ENCODE results near the gene GNAZ. TPM values are rescaled to one million over a fixed set of nuclear protein-coding genes. Genes with fewer than 3 reads are reported as not detected.

GNAZ gene
- polyA plus RNA-seq, 6 donors from 2014 or later: 0.39 to 4.7 (median 2.3) TPM; not detected in 1

GRCh38 chr22:23078462-23078787 lies 8.1 kb downstream of the GNAZ start:
- Mint-ChIP-seq H3K4me1 (peaks cover 27 to 35% (median 28%) of the 10 kb centered on the region in 3 donors), H3K27ac (no peak overlapping the region)
- no peak for DNase-seq

GRCh38 chr22:23079240-23079768 lies 9.0 kb downstream of the GNAZ start:
- H3K36me3 Mint-ChIP-seq: peaks cover 0 to 3% of the 10 kb centered on the region in 2 donors
- ATAC-seq (ENCODE audit: low read depth in 2 of 2) (no peak), DNase-seq (no peak)
- H3K27me3 Mint-ChIP-seq: peaks cover 2 to 4% (median 4%) of the 10 kb centered on the region in 3 donors
- no peaks in the 10 kb centered on the region for H3K9me3 Mint-ChIP-seq
- H3K4me3 Mint-ChIP-seq: peak overlapping the region in 1 of 8 donors; percentile 59
- peak overlapping the region in 3 of 6 donors; percentile 24 to 77 (median 66) for H3K27ac Mint-ChIP-seq
- H3K4me1 Mint-ChIP-seq: peaks cover 19 to 35% (median 22%) of the 10 kb centered on the region in 3 donors

More at GRCh38 chr22:23078462-23078787, 8.1 kb downstream of the GNAZ start:
- Mint-ChIP-seq H3K4me3 (no peak overlapping the region), H3K27me3 (peaks cover 4 to 11% (median 10%) of the 10 kb centered on the region in 3 donors), H3K36me3 (peaks cover 0 to 6% of the 10 kb centered on the region in 2 donors), H3K9me3 (no peaks in the 10 kb centered on the region)
- no peak for ATAC-seq (ENCODE audit: low read depth in 2 of 2)

DNA sequence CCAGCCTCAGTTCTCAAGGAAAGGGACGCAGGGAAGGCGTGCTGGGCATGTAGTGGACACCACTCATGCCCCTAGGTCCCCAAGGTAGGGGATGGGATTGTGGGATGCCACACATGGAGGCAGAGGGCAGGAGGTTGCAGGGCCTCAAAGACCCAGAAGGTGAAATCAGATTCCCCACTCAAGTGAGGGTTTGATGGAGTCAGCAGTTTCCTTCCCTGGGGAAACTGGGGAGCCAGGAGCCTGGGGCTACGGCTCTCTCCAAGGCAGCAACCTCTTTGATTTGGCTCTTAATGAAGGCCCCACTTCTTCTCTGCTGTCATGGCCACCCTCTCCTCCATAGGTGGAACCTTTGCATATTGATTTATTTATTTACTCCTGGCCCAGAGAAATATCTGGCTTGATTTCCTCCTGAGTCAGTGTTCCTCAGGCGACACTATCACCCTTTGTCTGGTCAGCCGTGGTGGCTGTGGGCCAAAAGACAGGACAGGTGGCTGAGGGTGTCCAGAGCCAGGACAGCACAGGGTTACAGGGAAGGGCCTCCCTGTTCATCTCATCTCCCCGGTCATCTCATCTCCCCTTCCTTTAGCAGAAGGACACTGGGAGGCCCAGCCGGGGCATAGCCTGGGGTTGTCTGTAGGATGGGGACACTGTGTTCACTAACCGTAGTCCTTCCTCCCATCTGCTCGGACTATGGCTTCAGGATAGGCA lies 9.6 kb downstream of the GNAZ start:
- Mint-ChIP-seq H3K4me3 (peak overlapping the region in 1 of 8 donors; percentile 16), H3K4me1 (peaks cover 15 to 35% (median 16%) of the 10 kb centered on the region in 3 donors), H3K9me3 (no peaks in the 10 kb centered on the region), H3K36me3 (no peaks in the 10 kb centered on the region), H3K27ac (peak overlapping the region in 2 of 6 donors; percentile 66 to 77), H3K27me3 (peaks cover 0 to 4% (median 0%) of the 10 kb centered on the region in 3 donors)
- no peak for ATAC-seq (ENCODE audit: low read depth in 2 of 2)
- no peak for DNase-seq

DNA sequence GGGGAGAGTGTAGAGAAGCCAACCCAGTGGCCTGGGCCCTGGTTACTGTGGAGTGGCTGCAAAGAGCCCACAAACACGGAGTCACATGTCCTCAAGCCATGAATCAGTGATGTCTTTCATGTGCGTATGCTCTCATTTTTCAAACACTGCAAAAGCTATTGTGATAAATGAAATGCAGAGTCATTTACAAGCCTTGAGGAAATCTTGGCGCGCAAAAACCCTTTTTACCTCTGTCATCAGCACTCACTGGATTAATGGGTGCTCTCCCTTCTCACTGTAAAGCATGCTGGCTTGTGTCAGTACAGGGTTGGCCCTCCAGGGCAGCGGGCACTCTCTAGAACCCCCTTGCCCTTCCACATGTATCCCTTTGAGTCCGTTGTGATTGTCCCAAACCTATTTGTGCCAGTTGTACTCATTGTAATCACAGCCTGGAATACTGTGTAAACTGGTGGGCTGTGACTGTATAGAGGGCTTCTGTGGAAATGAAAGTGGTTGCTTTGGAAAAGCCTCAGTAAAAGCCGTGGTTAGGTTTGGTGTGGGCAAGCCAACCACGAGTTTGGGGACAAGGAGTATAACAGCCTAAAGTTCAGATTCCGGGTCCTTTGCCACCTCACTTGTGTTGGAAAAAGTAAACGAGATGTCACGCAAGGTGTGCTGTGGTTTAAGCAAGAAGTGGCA lies 10.4 kb downstream of the GNAZ start:
- Mint-ChIP-seq H3K27me3 (peaks cover 0 to 4% (median 0%) of the 10 kb centered on the region in 3 donors), H3K27ac (peak overlapping the region in 1 of 6 donors; percentile 76), H3K4me3 (peak overlapping the region in 2 of 8 donors; percentile 12 to 30), H3K36me3 (no peaks in the 10 kb centered on the region), H3K9me3 (no peaks in the 10 kb centered on the region), H3K4me1 (peaks cover 15 to 29% (median 16%) of the 10 kb centered on the region in 3 donors)
- ATAC-seq (ENCODE audit: low read depth in 2 of 2): no peak
- DNase-seq: no peak

DNA sequence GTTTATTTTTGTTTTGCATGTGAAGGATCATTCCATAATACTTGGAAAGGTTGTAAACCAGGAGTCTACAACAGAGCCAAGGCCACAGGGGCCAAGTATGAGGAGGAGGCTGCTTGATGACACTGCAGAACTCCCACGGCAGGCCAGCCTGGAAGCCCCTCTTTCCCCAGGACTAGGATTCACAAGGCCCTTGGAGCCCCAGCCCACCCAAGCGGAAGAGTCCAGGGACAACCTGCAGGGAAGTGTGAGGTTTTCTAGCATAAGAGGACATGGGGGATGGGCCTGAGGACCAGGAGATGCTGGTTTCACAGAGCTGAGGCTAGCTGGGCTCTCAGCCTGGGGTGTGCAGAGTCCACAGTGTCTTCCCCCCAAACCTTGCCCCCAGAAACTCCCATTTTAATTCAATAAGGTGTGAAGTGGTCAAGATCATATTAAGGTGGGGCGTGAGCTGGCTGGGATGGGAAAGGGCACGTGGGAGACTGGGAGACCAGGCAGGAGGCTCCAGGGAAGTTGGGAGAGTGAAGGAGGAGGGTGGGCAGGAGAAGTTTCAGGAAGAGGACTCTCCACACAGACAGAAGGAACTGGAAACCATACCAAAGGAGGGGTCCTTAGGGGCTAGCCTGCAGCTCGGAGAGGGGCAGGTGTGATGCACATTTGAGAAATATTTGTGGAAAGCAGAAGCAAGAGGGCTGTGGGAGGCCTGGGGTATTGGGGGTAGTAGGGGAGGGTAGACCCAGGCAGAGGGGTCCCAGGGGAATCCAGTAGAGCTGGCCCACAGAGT lies 12.4 kb downstream of the GNAZ start:
- no peaks in the 10 kb centered on the region for H3K9me3 Mint-ChIP-seq
- ATAC-seq (ENCODE audit: low read depth in 2 of 2): no peak
- no peak for DNase-seq
- peak overlapping the region in 1 of 6 donors; percentile 44 for H3K27ac Mint-ChIP-seq
- peaks cover 28 to 43% (median 33%) of the 10 kb centered on the region in 3 donors for H3K4me1 Mint-ChIP-seq
- no peaks in the 10 kb centered on the region for H3K36me3 Mint-ChIP-seq
- peak overlapping the region in 1 of 8 donors; percentile 36 for H3K4me3 Mint-ChIP-seq
- H3K27me3 Mint-ChIP-seq: no peaks in the 10 kb centered on the region

- Mint-ChIP-seq H3K27ac (peak overlapping the region in 1 of 6 donors; percentile 44), H3K27me3 (no peaks in the 10 kb centered on the region), H3K36me3 (no peaks in the 10 kb centered on the region), H3K4me1 (peaks cover 24 to 44% (median 40%) of the 10 kb centered on the region in 3 donors), H3K4me3 (no peak overlapping the region), H3K9me3 (no peaks in the 10 kb centered on the region)
- ATAC-seq (ENCODE audit: low read depth in 2 of 2) (no peak), DNase-seq (no peak)
Measured at GRCh38 chr22:23083315-23084021, 13.1 kb downstream of the GNAZ start.

GRCh38 chr22:23084453-23085350 lies 14.4 kb downstream of the GNAZ start:
- Mint-ChIP-seq H3K9me3 (no peaks in the 10 kb centered on the region), H3K4me3 (no peak overlapping the region), H3K27ac (peak overlapping the region in 1 of 6 donors; percentile 78), H3K4me1 (peaks cover 31 to 51% (median 46%) of the 10 kb centered on the region in 3 donors), H3K36me3 (no peaks in the 10 kb centered on the region), H3K27me3 (no peaks in the 10 kb centered on the region)
- DNase-seq (no peak), ATAC-seq (ENCODE audit: low read depth in 2 of 2) (no peak)

DNA sequence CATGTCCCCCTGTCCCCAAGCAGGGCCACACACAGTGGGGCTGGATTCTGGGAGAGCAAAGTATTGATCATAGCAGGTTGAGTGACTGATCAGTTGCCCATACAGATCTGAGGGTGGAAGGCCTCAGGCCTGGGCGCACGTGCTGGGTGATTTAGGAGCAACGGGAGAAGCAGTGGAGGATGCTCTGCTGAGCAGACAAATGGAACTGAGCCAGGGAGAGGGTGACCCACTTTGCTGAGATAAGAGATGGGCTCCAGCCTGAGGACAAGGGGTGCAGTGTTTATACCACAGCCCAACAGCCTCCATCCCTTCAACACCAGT lies 15.0 kb downstream of the GNAZ start:
- DNase-seq (no peak), ATAC-seq (ENCODE audit: low read depth in 2 of 2) (no peak)
- H3K4me1 Mint-ChIP-seq: peaks cover 31 to 50% (median 45%) of the 10 kb centered on the region in 3 donors
- H3K4me3 Mint-ChIP-seq: no peak overlapping the region
- H3K36me3 Mint-ChIP-seq: no peaks in the 10 kb centered on the region
- no peaks in the 10 kb centered on the region for H3K9me3 Mint-ChIP-seq
- no peaks in the 10 kb centered on the region for H3K27me3 Mint-ChIP-seq
- H3K27ac Mint-ChIP-seq: peak overlapping the region in 1 of 6 donors; percentile 78

- Mint-ChIP-seq H3K4me3 (no peak overlapping the region), H3K4me1 (peaks cover 30 to 45% (median 41%) of the 10 kb centered on the region in 3 donors), H3K9me3 (no peaks in the 10 kb centered on the region), H3K27ac (peak overlapping the region in 1 of 6 donors; percentile 26), H3K36me3 (no peaks in the 10 kb centered on the region), H3K27me3 (no peaks in the 10 kb centered on the region)
- DNase-seq: no peak
- no peak for ATAC-seq (ENCODE audit: low read depth in 2 of 2)
Measured at GRCh38 chr22:23085785-23086184, 15.5 kb downstream of the GNAZ start.

DNA sequence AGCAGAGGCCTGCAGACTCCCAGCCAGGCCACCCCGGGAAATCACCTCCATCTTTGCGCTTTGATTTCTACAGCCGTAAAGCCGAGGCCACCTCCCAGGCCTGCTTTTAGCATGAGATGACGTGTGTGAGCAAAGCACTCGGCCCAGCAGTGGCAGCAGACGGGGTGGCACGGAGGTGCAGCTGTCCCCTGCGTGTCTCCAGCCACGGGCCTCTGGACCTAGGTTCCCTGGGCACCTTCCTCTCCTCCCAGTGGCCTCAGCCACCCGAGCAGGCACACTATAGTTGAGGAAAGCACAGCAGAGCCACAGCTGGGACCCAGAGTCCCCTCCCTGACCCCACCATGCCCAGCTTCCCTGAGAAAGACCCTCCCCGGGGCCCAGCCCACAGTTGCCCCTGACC lies 15.9 kb downstream of the GNAZ start:
- H3K4me1 Mint-ChIP-seq: peaks cover 28 to 40% (median 36%) of the 10 kb centered on the region in 3 donors
- no peak for ATAC-seq (ENCODE audit: low read depth in 2 of 2)

GRCh38 chr22:23086787-23087186 lies 16.5 kb downstream of the GNAZ start:
- no peak for ATAC-seq (ENCODE audit: low read depth in 2 of 2)
- H3K36me3 Mint-ChIP-seq: no peaks in the 10 kb centered on the region
- H3K9me3 Mint-ChIP-seq: no peaks in the 10 kb centered on the region
- H3K27ac Mint-ChIP-seq: peak overlapping the region in 1 of 6 donors; percentile 85
- no peak for DNase-seq
- H3K4me3 Mint-ChIP-seq: peak overlapping the region in 6 of 8 donors; percentile 13 to 75 (median 43)
- H3K4me1 Mint-ChIP-seq: peaks cover 28 to 40% (median 35%) of the 10 kb centered on the region in 3 donors
- H3K27me3 Mint-ChIP-seq: no peaks in the 10 kb centered on the region

More for the DNA sequence above, 15.9 kb downstream of the GNAZ start:
- Mint-ChIP-seq H3K27ac (peak overlapping the region in 1 of 6 donors; percentile 47), H3K36me3 (no peaks in the 10 kb centered on the region), H3K4me3 (peak overlapping the region in 1 of 8 donors; percentile 47), H3K9me3 (no peaks in the 10 kb centered on the region), H3K27me3 (no peaks in the 10 kb centered on the region)
- DNase-seq: no peak

DNA sequence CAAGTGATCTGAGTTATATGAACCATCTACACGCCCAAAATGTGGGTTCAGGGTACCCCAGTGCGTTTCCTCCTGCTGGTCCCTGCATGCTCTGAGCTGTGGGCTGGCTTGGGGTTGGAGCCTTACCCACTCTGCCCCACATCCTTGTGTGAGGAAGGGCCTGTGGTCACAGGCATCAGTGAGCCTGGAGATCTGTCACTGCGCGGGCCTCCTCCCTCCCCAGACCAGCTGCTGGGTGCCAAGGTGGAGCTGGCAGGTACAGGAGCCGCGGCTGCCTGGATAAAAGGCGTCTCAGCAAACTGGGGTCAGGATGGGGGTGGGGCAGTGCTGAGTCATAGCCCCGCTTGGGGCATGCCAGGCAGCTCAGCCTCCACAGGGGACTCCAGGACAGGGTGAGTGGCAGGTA lies 17.9 kb downstream of the GNAZ start:
- Mint-ChIP-seq H3K36me3 (no peaks in the 10 kb centered on the region), H3K4me1 (peaks cover 22 to 40% (median 33%) of the 10 kb centered on the region in 3 donors), H3K27ac (peak overlapping the region in 2 of 6 donors; percentile 66 to 86), H3K9me3 (no peaks in the 10 kb centered on the region), H3K4me3 (no peak overlapping the region), H3K27me3 (no peaks in the 10 kb centered on the region)
- DNase-seq: no peak
- ATAC-seq (ENCODE audit: low read depth in 2 of 2): no peak

All from naive B cell (primary cell).